Measurements from ENCODE around the gene FOXI3. TPM values are rescaled to one million over a fixed set of nuclear protein-coding genes. Genes with fewer than 3 reads are reported as not detected.

The FOXI3 gene
- total and polyA plus RNA-seq, 2 donors (not counting 3 experiments of a cell fraction or from before 2014, with no cell fraction given): not detected

GRCh38 chr2:88450186-88450585, 2.3 kb downstream of the FOXI3 start:
- dilution Hi-C loops (cut with MboI; ENCODE audit: extremely low pct_ligation_motif_present, low sequenced_read_pairs): no loop called here
- H3K79me2 ChIP-seq (ENCODE audit: control insufficient read depth, insufficient read depth, low read length): no peaks in the 10 kb centered on the region
- no TSS peak for BruUV-seq (replicated peaks)
- H3K27ac ChIP-seq (ENCODE audit: insufficient read depth, low read depth, low read length): no peak overlapping the region
- H3K4me2 ChIP-seq (ENCODE audit: insufficient read depth, low read length): no peak overlapping the region
- H3K9me3 ChIP-seq (replicated peaks; ENCODE audit: control insufficient read depth, insufficient read depth, low read length): no peaks in the 10 kb centered on the region
- no peak overlapping the region for H3K4me3 ChIP-seq (replicated peaks in 1 of 3; ENCODE audit: insufficient read depth in 1 of 3, low read depth in 1 of 3, low read length in 3 of 3)
- FAIRE-seq: no peak
- TF ChIP-seq FOS (IDR thresholded peaks at IDR 0.05; ENCODE audit: borderline replicate concordance, insufficient read depth, low read length): no peak
- no peak for TF ChIP-seq CTCF (IDR thresholded peaks at IDR 0.05; ENCODE audit: extremely low read depth in 1 of 2, insufficient read depth in 1 of 2, low read depth in 1 of 2, low read length in 2 of 2)
- TF ChIP-seq EZH2 (IDR thresholded peaks at IDR 0.05; ENCODE audit: borderline replicate concordance, low read depth, low read length, severe bottlenecking): no peak
- no peak for TF ChIP-seq POLR2A (IDR thresholded peaks at IDR 0.05; ENCODE audit: low read depth, low read length)
- no peak for TF ChIP-seq POLR2AphosphoS5 (IDR thresholded peaks at IDR 0.05; ENCODE audit: insufficient read depth, low read depth, low read length)
- no peak for TF ChIP-seq GATA2 (IDR thresholded peaks at IDR 0.05; ENCODE audit: insufficient read depth, insufficient read length, low read depth, low read length)
- TF ChIP-seq MAX (IDR thresholded peaks at IDR 0.05; ENCODE audit: insufficient read depth, insufficient read length): no peak
- TF ChIP-seq MYC (IDR thresholded peaks at IDR 0.05; ENCODE audit: low read depth, low read length): no peak
- no peak for TF ChIP-seq JUN (IDR thresholded peaks at IDR 0.05; ENCODE audit: borderline replicate concordance, insufficient read depth, insufficient read length, low read depth)
- H3K36me3 ChIP-seq (ENCODE audit: control insufficient read depth in 2 of 2, extremely low read depth in 1 of 2, insufficient read depth in 2 of 2, low read length in 2 of 2): no peaks in the 10 kb centered on the region
- H4K20me1 ChIP-seq (replicated peaks; ENCODE audit: control insufficient read depth, extremely low read depth, insufficient read depth, low read length): no peaks in the 10 kb centered on the region
- no peak for DNase-seq (ENCODE audit: low read depth, low spot score)
- peaks cover 3% of the 10 kb centered on the region for H3K4me1 ChIP-seq (ENCODE audit: control insufficient read depth, extremely low read depth, insufficient read depth, low read length)
- H3K9me1 ChIP-seq (replicated peaks; ENCODE audit: control insufficient read depth, extremely low read depth, insufficient read depth, low read length): no peaks in the 10 kb centered on the region
- H3K27me3 ChIP-seq (ENCODE audit: control insufficient read depth in 2 of 2, insufficient read depth in 2 of 2, low read length in 2 of 2): peaks cover 36 to 44% of the 10 kb centered on the region in 2 experiments
- no peak overlapping the region for H2AFZ ChIP-seq (ENCODE audit: low read depth, low read length)
- POLR2A ChIA-PET: no interaction called here
- intact Hi-C loops (cut with micrococcal nuclease): no loop called here
- no peak overlapping the region for H3K9ac ChIP-seq (replicated peaks; ENCODE audit: extremely low read depth, insufficient read depth, low read length)
- CTCF ChIA-PET: no interaction called here

Data from endothelial cell of umbilical vein (primary cell).